Thyroid gland (tissue), 4 donors: ENCODE data around the gene RPS15.

Source experiments
- POLR2A ChIP-seq, 2 donors: fragments of 450-650 bp; IDR thresholded peaks; one replicate each; pipeline ENCODE4 v1.6.1; 2017; ENCODE audit warnings: antibody characterized with exemption in 2 of 2, mild to moderate bottlenecking in 2 of 2, moderate library complexity in 1 of 2
- TF ChIP-seq, protein P1 (sequence below), 6 experiments: fragments of 200-600 bp in 3 of 6; fragments of 450-650 bp in 3 of 6; sonication (generic) in 3 of 6; IDR thresholded peaks; one replicate each; pipeline ENCODE4 v1.5.1; 2016 to 2019; ENCODE audit warnings: antibody characterized with exemption in 6 of 6, mild to moderate bottlenecking in 2 of 6, inconsistent platforms in 1 of 6, moderate library complexity in 1 of 6

DNA sequence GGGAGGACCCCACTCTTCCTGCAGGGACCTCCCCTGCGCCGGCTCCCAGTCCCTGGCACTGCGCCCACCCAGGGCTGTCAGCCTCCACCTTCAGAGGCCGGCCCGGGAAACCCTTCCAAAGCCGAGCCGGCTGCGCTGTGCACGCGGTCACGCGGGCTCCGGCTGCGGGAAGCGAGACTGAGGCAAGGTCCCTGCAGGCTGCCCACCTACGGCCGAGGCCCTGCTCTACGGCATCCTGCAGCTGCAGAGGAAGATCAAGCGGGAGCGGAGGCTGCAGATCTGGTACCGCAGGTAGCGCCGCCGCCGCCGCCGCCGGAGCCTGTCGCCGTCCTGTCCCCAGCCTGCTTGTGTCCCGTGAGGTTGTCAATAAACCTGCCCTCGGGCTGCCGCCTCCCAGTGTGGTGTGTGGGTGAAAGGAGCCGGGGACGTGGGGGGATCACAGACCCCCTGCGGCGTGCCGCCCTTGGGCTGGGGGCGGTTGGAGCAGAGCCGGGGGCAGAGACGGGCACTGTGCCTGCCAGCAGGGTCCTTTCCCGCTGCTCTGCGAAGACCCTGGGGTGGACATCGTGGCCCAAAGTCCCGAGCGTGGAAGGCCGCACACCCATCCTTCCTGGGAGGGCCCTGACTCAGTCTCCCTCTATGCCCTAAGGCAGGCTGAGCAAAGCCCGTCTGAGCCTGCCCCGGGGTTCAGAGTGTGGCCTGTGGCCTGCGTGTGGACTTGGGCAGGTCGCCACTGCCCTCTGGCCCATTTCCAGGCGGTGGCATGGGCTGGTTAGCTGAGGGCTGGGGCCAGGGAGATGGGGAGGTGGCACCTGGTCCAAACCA lies 42.8 kb upstream of the RPS15 start:
- TF ChIP-seq, protein P1, sequence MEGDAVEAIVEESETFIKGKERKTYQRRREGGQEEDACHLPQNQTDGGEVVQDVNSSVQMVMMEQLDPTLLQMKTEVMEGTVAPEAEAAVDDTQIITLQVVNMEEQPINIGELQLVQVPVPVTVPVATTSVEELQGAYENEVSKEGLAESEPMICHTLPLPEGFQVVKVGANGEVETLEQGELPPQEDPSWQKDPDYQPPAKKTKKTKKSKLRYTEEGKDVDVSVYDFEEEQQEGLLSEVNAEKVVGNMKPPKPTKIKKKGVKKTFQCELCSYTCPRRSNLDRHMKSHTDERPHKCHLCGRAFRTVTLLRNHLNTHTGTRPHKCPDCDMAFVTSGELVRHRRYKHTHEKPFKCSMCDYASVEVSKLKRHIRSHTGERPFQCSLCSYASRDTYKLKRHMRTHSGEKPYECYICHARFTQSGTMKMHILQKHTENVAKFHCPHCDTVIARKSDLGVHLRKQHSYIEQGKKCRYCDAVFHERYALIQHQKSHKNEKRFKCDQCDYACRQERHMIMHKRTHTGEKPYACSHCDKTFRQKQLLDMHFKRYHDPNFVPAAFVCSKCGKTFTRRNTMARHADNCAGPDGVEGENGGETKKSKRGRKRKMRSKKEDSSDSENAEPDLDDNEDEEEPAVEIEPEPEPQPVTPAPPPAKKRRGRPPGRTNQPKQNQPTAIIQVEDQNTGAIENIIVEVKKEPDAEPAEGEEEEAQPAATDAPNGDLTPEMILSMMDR (IDR thresholded peaks at IDR 0.05): no peak
- no peak for TF ChIP-seq POLR2A (IDR thresholded peaks at IDR 0.05)
